Measurements from ENCODE around the gene SEZ6L2.
"Not testable (repeated sequence)": the region's sequence is repeated elsewhere in the genome, so short reads cannot be mapped to it uniquely, and the experiment has no call there.

Gene SEZ6L2

DNA sequence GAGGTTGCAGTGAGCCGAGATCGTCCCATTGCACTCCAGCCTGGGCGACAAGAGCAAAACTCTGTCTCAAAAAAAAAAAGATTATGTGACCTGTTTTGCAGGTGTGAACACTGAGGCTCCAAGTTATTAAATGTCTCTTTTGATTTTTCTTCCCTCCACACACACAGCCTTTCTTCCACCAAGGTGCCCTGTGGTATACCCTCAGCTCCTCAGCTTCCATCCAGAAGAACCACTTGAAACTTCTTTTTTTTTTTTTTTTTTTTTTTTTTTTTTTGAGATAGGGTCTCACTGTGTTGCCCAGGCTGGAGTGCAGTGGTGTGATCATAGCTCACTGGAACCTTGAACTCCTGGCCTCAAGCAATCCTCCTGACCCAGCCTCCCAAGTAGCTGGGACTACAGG is 10.0 kb downstream of the SEZ6L2 start:
- not testable (repeated sequence) for DNase-seq (ENCODE audit: low spot score)

GRCh38 chr16:29883987-29884386 is 15.4 kb downstream of the SEZ6L2 start:
- no peak for DNase-seq (ENCODE audit: low spot score)

DNA sequence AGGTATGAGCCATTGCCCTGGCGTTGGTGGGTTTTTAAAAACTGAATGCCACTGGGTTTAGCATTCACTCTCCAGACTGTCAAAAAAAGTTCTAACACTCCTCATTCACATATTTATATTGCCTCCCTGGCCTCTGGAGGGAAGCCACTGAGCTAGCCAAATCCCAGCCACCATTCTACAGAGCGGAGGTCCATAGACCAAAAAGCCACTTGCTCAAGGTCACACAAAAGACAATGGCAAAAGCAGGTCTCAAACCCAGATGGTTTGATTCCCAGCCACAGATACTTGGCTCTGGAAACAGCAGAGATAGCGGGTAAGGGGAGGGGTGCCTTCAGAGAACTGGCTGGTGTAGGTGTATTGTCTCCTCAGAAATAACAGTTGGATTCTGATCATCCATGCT is 18.3 kb downstream of the SEZ6L2 start:
- no peak for DNase-seq (ENCODE audit: low spot score)

DNA sequence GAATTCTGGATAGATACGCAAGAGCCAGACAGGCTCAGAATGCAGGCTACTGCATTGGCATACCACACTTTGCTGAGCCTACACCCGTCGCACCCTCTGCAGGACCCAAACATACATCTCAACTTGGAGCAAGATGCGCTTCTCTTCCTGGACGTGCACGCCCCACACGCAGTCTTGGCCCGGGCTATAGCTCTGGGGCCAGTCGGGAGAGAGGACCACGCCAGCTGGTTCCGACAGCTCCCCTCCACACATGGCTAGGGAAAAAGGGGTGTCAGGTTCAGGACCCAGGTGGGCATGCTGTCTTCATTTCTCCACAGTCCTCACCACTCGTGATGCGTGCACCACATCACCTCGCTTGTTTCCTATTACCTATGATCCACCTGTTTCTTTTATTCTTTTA is 21.2 kb downstream of the SEZ6L2 start:
- no peak for DNase-seq (ENCODE audit: low spot score)

GRCh38 chr16:29877266-29877961 is 21.9 kb downstream of the SEZ6L2 start:
- peak; percentile 28 for DNase-seq (ENCODE audit: low spot score)

- DNase-seq (ENCODE audit: low spot score): peak; percentile 15
These were observed 22.6 kb downstream of the SEZ6L2 start for GRCh38 chr16:29876594-29877249.

GRCh38 chr16:29876217-29876593 is 23.1 kb downstream of the SEZ6L2 start:
- DNase-seq (ENCODE audit: low spot score): no peak

- no peak for DNase-seq (ENCODE audit: low spot score)
These were observed 24.1 kb downstream of the SEZ6L2 start for GRCh38 chr16:29875206-29875605.

DNA sequence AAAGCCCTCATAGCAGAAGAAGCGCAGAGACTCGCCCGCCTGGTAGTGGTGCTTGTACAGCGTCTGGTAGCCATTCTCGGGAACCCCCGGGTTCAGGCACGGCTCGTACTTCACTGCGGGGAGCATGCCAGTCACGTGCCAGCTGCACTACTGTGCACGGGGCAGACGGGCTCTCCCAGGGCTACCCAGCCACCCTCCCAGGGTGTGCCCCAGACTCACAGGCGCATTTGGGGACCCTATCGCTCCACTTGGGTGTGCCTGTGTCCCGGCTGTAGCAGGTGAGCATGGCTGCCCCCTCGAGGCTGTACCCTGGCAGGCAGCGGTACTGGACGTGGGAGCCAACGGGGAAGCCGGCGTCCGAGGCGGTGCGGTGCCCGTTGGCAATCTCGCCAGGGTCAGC is 26.0 kb downstream of the SEZ6L2 start:
- no peak for DNase-seq (ENCODE audit: low spot score)

DNA sequence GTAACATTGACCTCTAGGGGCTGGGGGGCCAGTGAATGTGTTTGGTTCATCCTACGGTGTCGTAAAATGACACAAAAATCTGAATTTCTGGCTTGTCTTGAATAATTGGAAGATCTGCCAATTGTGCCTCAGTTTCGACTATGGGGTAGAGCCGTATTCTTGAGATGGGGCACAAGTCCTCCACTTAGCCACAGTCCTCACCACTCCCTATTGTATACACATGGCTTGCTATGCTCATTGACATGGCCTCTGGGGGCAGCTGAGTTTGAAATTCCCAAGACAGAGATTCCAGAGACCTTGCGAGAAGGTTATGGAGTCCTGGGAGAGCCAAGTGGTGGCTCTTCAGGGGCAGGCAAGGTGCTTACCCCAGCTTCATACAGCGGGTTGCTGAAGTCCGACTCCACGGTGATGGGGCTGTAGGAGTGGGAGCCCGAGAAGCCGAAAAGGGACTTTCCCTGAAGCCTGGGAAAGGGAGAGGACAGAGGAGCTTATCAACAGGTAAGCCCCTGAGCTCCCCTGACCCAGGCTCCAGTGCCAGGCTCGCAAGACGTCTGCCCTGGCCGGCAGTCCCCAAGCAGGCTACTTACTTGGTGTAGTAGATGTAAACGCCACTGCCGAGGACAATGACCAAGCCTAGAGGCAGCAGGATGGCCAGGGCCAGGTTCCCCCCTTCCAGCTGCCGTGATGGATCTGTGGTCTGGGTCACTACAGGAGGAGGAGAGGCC is 27.4 kb downstream of the SEZ6L2 start:
- no peak for DNase-seq (ENCODE audit: low spot score)

DNA sequence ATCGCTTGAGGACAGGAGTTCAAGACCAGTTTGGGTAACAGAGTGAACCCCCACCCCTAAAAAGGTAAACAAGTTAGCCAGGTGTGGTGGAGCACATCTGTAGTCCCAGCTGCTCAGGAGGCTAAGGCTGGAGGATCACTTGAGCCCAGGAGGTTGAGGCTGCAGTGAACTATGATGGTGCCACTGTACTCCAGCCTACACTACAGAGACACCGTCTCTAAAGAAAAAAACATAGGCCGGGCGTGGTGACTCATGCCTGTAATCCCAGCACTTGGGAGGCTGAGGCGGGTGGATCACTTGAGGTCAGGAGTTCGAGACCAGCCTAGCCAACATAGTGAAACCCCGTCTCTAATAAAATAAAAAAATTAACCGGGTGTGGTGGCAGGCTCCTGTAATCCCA is 30.3 kb downstream of the SEZ6L2 start:
- DNase-seq (ENCODE audit: low spot score): not testable (repeated sequence)

GRCh38 chr16:29868396-29869009 is 30.8 kb downstream of the SEZ6L2 start:
- no peak for DNase-seq (ENCODE audit: low spot score)

DNA sequence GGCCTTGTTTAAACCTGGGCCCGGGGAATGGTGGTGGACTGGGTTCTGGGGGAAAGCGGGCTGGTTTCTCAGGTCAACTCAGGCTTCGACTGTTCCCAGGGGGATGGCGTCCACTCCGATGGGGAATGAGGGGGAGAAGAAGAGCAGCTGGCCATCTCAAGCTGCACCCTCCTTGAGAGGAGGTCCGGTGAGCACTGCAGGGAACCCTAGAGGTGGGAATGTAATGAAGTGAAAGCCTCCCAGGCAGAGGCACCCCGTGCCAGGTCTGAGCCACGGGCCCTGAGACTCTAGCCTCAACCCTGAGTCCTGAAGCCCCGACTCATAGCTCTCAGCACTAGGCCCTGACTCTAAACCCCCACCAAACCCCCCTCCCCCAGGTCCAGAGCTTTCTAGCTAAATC is 35.1 kb downstream of the SEZ6L2 start:
- DNase-seq (ENCODE audit: low spot score): no peak

GRCh38 chr16:29863669-29863984 is 35.7 kb downstream of the SEZ6L2 start:
- no peak for DNase-seq (ENCODE audit: low spot score)

DNA sequence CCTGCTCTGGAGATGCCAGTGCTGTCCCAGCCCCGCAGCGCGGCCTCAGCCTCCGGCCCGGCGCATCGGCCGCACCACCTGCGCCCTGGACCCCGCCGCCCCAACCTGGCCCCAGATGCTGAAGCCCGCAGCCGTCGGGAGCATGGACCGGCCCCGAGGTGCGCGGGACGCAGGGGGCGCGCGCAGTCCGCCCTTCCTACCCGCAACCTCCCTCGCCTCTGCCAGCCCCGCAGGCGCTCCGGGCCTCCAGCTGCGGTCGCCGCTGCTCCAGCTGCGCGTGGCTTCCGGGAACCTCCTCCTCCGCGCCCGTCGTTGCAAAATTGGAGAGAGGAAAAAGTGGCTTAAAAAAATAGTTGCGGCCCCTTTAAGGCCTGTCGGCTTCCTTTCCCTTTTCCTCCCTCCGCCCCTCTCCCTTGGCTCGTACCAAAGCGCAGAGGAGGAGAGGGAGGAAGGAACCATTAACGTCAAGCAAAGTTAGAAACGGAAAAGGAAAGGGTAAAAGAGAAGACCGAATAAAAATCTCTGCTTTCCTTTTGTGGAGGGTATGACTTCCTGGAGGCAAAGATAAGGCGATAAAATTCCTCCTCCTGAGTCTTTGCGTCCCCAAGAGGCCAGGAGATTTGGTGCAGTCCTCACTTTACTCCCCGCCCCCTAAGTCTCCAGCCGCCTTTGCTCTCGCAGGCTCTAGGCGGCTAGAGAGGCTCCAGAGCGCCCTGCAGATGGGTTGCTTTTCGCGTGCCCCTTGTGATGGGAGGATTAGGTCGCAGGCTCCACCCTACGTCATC is 36.3 kb downstream of the SEZ6L2 start, which contains the start of gene CDIPT:
TSS of gene CDIPT (minus strand) at position 343 of the 785 bp plus-strand sequence. CDS start 369 bp downstream, outside the sequence.
- DNase-seq (ENCODE audit: low spot score): peak; percentile 96

- no peak for DNase-seq (ENCODE audit: low spot score)
These were observed 36.9 kb downstream of the SEZ6L2 start for GRCh38 chr16:29862383-29862883.

GRCh38 chr16:29860218-29860617 is 39.1 kb downstream of the SEZ6L2 start:
- DNase-seq (ENCODE audit: low spot score): no peak

DNA sequence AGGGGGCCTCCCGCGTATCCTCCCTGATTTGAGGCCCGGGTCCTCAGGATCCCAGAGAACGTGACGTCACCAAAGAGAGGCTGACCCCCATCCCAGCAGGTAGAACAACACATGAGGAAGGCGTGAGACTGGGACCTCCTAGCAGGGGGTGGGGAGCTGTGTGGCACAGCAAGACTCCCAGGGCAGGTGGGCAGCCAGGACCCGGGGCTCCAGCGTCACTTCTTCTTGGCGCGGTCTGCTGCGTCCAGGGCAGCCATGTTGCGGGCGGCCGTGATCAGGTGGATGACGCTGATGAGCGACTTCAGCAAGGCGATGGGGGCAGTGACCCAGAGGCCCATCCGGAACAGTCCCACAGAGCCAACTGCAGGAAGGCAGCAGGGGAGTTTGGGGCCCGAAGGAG is 40.4 kb downstream of the SEZ6L2 start:
- DNase-seq (ENCODE audit: low spot score): no peak

- DNase-seq (ENCODE audit: low spot score): no peak
These were observed 41.1 kb downstream of the SEZ6L2 start for GRCh38 chr16:29858149-29858849.

- DNase-seq (ENCODE audit: low spot score): no peak
These were observed 42.1 kb downstream of the SEZ6L2 start for GRCh38 chr16:29857133-29857760.

Measured in CD4-positive, alpha-beta T cell treated with Interleukin-2 at 100 ng/mL for 4 hours (primary cell).